Lung microvascular endothelial cell (primary cell): ENCODE results near the gene SLC6A12. TPM values are rescaled to one million over a fixed set of nuclear protein-coding genes. Genes with fewer than 3 reads are reported as not detected.

Experiments
- DNase-seq, 2 donors: peaks; one replicate each; pipeline versions ENCODE4 v3.0.0 to v3.0.0-alpha.2; 2010; ENCODE audit warnings: low read depth in 2 of 2
- total RNA-seq: library from RNA; depleted of rRNA; stranded (reverse); fragments of >200 nt; gene quantifications from 2 replicates; pipeline ENCODE4 v1.2.1, GENCODE V29; 2014

SLC6A12 gene
- total RNA-seq, 1 donor from 2014 or later = not detected

- no peak for DNase-seq
These were observed 49.8 kb downstream of the SLC6A12 start for GRCh38 chr12:164207-164606.

DNA sequence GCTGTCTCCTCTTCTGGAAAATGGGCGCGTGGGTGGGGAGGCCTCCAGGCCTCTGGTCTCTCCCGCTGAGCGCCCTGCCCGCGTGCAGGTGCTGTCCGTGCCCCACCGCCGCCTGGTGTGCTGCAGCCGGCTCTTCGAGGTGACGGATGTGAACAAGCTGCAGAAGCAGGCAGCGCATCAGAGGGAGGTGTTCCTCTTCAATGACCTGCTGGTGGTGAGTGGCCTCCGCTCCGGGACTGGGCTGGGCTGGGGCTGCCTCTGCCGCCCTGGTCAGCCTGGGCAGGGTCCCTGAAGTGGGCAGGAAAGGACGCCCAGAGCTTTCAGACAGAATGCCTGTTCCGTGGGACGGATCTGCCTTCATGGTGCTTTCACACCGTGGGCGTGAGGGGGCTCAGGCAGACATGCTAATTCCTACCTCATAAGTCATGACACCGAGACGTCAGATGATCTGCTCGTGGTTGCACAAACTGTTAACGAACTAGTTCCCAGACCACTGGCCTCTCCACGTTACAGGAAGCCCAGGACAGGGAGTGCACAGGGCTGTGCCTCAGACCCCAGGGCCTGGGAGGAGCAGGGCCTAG is 50.5 kb downstream of the SLC6A12 start:
- no peak for DNase-seq

GRCh38 chr12:162467-163307 is 51.3 kb downstream of the SLC6A12 start:
- peak in 1 of 2 donors; percentile 34 for DNase-seq

GRCh38 chr12:161823-162222 is 52.1 kb downstream of the SLC6A12 start:
- no peak for DNase-seq

DNA sequence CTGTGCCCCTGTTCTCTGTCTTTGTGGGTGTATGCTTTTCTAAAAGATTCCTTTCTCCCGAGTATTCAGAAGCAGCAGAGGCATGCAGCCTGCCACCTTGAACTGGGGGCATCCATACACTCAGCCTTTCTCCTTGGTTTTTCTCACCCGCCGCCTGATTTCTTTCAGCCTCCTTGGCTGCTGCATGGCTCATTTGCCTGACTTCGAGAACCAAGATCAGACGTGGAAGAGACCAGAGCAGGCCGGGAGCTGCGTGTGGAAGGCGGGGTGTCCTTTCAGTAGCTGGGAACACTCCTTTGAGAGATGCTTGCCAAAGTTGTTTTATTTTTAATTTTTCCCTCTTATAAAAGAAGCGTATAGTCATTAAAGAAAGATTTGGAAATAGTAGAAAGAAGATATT is 53.1 kb downstream of the SLC6A12 start:
- no peak for DNase-seq

DNA sequence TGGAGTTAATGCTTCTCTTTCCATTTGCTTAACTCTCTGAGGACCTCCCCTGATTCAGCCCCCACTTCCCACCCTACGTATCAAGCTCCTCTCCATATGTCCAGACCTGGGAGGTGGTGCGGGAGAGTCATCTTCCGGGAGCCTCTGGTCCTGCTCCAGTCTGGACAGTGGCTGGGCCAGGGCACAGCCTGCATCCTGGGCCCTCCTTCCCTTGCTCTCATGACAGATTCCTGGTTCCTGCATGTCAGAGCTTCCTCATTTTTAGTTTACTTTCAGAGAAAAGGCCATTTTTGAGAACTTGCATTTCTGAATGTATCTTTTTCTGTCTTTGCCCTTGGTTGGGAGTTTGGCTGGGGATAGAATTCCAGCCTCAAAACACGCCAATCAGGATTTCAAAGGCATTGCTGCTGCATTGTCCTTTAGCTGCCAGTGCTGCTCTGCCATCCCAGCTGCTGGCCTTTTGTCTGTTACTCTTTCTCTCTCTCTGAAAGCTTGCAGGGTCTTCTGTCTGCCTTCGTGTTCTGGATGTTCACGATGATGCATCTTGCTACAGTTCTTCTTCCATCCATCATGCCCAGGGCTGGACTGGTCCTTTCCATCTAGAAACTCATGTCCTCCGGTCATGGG is 54.7 kb downstream of the SLC6A12 start:
- no peak for DNase-seq

GRCh38 chr12:157644-158043 is 56.3 kb downstream of the SLC6A12 start:
- DNase-seq = no peak

- no peak for DNase-seq
These were observed 57.0 kb downstream of the SLC6A12 start for GRCh38 chr12:156945-157344.

- DNase-seq = no peak
These were observed 58.3 kb downstream of the SLC6A12 start for GRCh38 chr12:155646-156045.

GRCh38 chr12:155006-155405 is 59.0 kb downstream of the SLC6A12 start:
- no peak for DNase-seq

DNA sequence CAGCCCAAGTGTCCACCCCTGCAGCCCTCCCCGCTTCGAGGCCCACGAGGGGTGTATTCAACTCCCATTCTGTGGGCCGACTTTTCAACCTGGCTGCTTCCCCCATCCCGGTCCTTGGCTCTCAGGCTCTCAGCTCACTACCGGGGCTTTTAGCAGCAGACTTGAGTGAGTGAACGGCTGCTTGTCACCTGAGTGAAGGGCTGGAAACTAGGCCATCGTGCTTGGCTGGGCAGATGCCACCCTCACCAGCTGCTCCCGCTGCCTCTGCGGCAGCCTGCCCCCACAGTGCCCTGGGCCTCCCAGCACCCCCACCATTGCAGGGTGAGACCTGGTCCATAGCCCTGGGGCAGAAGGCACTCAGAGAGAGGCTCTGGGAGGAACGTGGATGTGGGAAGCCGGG is 59.9 kb downstream of the SLC6A12 start:
- no peak for DNase-seq

DNA sequence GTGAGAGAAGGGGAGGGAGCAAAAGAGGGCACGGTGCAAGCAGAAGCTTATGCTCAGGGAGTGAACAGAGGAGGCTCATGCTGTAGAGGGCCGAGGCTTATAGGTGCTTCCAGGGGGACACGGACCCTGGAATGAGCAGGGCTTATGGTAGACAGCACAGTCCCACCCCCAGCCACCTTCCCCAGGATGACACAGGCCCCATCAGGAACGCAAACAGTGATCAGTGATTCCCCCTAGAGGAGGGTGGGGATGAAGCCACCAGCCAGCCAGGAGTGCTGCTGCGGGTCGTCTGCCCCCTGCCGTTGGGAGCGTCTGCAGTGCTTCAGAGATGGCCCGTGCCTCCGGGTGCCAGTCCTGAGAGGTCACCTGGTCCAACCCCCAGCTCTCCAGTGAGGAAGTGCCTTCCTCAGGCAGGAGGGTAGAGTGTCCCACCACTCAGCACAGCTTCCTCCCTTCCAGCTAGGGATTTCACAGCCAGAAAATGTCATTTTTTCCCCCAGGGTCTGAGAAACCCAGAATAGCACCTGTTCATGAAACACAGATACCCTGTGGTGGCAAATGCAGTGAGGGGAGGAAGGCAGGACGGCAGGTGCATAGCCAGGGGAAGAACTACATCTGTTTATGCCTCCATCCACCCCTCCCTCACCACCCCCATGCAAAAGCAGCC is 60.7 kb downstream of the SLC6A12 start:
- DNase-seq = peak; percentile 65 to 78

GRCh38 chr12:152440-152839 is 61.5 kb downstream of the SLC6A12 start:
- DNase-seq = no peak

GRCh38 chr12:151579-151978 is 62.4 kb downstream of the SLC6A12 start:
- DNase-seq = no peak

DNA sequence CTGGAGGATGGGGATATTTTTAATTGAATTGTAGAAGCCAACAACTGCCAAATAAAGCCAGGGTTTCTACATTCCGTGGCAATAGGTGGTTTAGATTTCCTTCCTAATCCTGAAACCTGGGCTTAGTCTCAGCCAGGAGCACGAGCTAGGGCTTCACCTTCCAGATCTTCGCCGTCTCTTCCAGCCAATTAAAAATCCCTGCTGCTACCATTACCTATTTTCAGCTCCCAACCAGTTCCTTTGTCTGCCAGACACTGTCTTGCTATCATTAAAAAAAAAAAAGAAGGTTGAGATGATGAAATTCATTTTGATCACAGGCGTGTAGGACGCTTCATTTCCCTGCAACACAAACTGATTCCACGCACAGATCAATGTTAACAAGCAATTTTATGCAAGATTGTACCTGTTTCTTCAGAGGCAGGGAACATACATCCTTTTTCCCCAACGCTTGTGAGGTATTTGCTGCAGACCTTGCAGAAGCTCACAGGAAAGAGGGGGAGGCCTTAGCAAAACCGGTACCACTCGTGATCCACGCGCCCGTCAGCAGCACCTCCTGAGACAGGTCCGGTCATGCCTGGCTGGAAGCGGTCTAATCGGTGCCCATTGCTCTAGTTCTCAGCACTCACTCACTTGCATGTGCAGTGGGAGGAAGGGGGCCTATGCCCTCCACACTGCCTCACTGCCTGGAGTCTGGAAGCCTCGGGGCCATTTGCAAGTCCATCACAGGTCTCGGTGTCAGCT is 65.1 kb downstream of the SLC6A12 start:
- DNase-seq = no peak

GRCh38 chr12:147242-147641 is 66.7 kb downstream of the SLC6A12 start:
- no peak for DNase-seq

- peak in 1 of 2 donors; percentile 56 for DNase-seq
These were observed 68.5 kb downstream of the SLC6A12 start for GRCh38 chr12:145369-145960.

DNA sequence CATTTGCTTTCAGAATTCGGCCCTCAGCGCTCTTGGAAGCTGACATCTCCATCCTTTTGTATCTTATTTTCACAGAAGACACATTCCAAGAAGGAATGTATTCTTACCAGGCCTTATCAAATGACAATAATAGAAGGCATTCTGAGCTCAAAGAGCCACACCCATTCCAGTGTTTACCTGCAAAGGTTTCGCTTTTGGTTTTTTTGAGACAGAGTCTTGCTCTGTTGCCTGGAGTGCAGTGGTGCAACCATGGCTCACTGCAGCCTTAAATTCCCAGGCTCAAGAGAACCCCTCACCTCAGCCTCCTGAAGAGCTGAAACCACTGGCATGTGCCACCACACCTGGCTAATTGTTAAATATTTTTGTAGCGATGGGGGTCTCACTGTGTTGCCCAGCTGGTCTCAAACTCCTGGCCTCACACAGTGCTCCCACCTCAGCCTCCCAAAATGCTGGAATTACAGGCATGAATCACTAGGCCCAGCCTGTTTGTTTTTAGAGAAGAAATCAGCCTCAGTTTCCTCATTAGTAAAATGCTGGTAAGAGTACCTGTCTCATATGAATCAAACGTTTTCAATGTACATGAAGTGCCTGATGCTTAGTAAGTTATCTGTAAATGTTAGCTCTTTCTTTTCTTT is 69.2 kb downstream of the SLC6A12 start:
- DNase-seq = no peak

GRCh38 chr12:143964-144649 is 69.8 kb downstream of the SLC6A12 start:
- no peak for DNase-seq

DNA sequence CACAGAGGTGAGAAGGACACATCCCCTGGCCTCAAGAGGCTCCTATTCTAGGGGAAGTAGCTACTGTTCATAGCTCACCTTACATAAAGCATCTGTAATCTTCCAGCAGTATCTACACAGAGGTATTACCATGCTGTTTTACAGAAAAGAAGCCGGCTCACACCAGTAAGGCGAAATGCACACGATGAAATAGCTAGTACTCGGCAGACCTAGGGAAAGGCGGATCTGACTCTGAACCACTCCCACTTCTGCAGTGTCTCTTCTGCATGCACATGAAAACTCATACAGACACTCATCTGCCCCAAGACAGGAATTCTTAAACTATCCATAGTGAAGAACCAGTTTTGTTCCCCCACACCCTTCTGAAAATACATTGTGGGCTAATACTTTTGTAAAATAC is 73.8 kb downstream of the SLC6A12 start:
- no peak for DNase-seq
